ENCODE results near the gene GRIK2.

DNA sequence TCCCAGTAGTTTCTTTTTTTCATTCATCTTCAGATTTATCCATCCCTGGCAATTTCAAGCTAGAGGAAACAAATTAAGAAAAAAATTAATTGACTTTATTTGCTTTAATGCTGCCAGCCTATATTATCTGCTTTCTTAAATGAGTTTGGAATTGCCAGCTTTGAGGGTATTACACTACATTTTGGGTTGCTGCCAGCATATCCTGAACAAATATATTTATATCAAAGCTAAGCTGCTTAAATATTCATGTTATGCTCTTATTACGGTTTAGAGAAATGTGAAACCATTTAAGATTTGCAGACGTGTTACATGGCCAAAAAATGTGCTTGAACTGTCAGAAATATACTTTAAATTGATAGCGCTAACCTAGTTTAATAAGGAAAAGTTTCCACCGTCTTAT is 59.7 kb downstream of the GRIK2 start:
- TF ChIP-seq, protein P1, sequence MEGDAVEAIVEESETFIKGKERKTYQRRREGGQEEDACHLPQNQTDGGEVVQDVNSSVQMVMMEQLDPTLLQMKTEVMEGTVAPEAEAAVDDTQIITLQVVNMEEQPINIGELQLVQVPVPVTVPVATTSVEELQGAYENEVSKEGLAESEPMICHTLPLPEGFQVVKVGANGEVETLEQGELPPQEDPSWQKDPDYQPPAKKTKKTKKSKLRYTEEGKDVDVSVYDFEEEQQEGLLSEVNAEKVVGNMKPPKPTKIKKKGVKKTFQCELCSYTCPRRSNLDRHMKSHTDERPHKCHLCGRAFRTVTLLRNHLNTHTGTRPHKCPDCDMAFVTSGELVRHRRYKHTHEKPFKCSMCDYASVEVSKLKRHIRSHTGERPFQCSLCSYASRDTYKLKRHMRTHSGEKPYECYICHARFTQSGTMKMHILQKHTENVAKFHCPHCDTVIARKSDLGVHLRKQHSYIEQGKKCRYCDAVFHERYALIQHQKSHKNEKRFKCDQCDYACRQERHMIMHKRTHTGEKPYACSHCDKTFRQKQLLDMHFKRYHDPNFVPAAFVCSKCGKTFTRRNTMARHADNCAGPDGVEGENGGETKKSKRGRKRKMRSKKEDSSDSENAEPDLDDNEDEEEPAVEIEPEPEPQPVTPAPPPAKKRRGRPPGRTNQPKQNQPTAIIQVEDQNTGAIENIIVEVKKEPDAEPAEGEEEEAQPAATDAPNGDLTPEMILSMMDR (IDR thresholded peaks at IDR 0.05), result no peak
- TF ChIP-seq EP300 (IDR thresholded peaks at IDR 0.05) (no peak), POLR2AphosphoS5 (IDR thresholded peaks at IDR 0.05) (no peak), POLR2A (IDR thresholded peaks at IDR 0.05) (no peak)

Data from suprapubic skin (tissue), 4 donors.